ENCODE measurements around the gene BRME1. TPM values are rescaled to one million over a fixed set of nuclear protein-coding genes. Genes with fewer than 3 reads are reported as not detected.

BRME1 gene
- total RNA-seq, 1 experiment from 2014 or later = 1.7 TPM

- intact Hi-C loops (cut with micrococcal nuclease) = loop anchor here (5.0 kb wide), 1 partner anchor 43 kb away; the partner anchor contains the start of gene ZSWIM4
- Histone ChIP-seq H3K36me3 (ENCODE audit: control insufficient read depth in 1 of 2, insufficient read depth in 2 of 2, low read length in 2 of 2) (peaks cover 3 to 40% of the 10 kb centered on the region in 2 experiments; a peak in 2 of 4 replicates), H3K9ac (ENCODE audit: low read length) (peak overlapping the region; percentile 97), H3K27me3 (ENCODE audit: insufficient read depth, low read length) (no peaks in the 10 kb centered on the region), H2AFZ (ENCODE audit: low read depth, low read length, poor library complexity, severe bottlenecking) (no peak overlapping the region), H3K27ac (ENCODE audit: low read depth, low read length) (peak overlapping the region; percentile 96), H3K9me3 (ENCODE audit: control insufficient read depth in 1 of 2, insufficient read depth in 1 of 2, low read depth in 1 of 2, low read length in 2 of 2) (no peaks in the 10 kb centered on the region), H4K20me1 (ENCODE audit: insufficient read depth) (peaks cover 12% of the 10 kb centered on the region; the same call in 1 of the 2 replicates), H3K4me2 (ENCODE audit: low read length) (peak overlapping the region; percentile 91), H3K4me3 (replicated peaks in 1 of 2; ENCODE audit: low read depth in 1 of 2, low read length in 2 of 2) (peak overlapping the region; percentile 84 to 91), H3K79me2 (ENCODE audit: insufficient read depth, low read length) (peaks cover 75% of the 10 kb centered on the region), H3K9me2 (ENCODE audit: insufficient read depth) (no peaks in the 10 kb centered on the region), H3K4me1 (ENCODE audit: control insufficient read depth in 1 of 2, insufficient read depth in 2 of 2, low read length in 2 of 2) (peaks cover 62 to 88% of the 10 kb centered on the region in 2 experiments)
- POLR2A ChIA-PET = interaction anchor here (0.9 to 4.6 kb wide), 7 partner anchors 11 to 46 kb away, joined by 3 to 64 read pairs (median 6); partner anchors contain the start of gene ZSWIM4
- BruUV-seq (replicated peaks) = no TSS peak
- RAD21 ChIA-PET (ENCODE audit: low non-redundant PET in 1 of 2, low total read pairs in 2 of 2, uncharacterized antibody in 2 of 2, unreplicated experiment in 2 of 2) = interaction anchor here (0.6 to 1.2 kb wide), 5 partner anchors 18 to 673 kb away, joined by 3 to 4 read pairs (median 3); no protein-coding TSS in a partner anchor
- no peak for DNase-seq (ENCODE audit: low read depth, low spot score)
- CTCF ChIA-PET = interaction anchor here (1.2 to 1.8 kb wide), 2 partner anchors 22 to 218 kb away, joined by 3 to 6 read pairs; no protein-coding TSS in a partner anchor
- peak; percentile 64 for ATAC-seq
- TF ChIP-seq POLR2AphosphoS5 (IDR thresholded peaks at IDR 0.05; ENCODE audit: low read depth, low read length) (peak; percentile 61; the same call in 1 of the 2 replicates), EZH2 (IDR thresholded peaks at IDR 0.05) (no peak), JUND (IDR thresholded peaks at IDR 0.05) (no peak), ZNF274 (IDR thresholded peaks at IDR 0.05; ENCODE audit: low read depth, low read length) (no peak), TCF7L2 (IDR thresholded peaks at IDR 0.05; ENCODE audit: borderline replicate concordance, extremely low read depth, insufficient read depth, insufficient read length) (peak; percentile 63), FOSL1 (IDR thresholded peaks at IDR 0.05; ENCODE audit: low read depth) (no peak), ZBTB33 (IDR thresholded peaks at IDR 0.05; ENCODE audit: extremely low read depth, insufficient replicate concordance, low read length) (no peak), CBX3 (IDR thresholded peaks at IDR 0.05; ENCODE audit: low read depth) (no peak), YY1 (IDR thresholded peaks at IDR 0.05; ENCODE audit: extremely low read depth, insufficient replicate concordance, low read depth, low read length) (peak; percentile 85), EZH2phosphoT487 (IDR thresholded peaks at IDR 0.05; ENCODE audit: borderline replicate concordance) (no peak), REST (IDR thresholded peaks at IDR 0.05; ENCODE audit: low read depth) (no peak), CEBPB (IDR thresholded peaks at IDR 0.05; ENCODE audit: low read depth) (no peak), SRF (IDR thresholded peaks at IDR 0.05; ENCODE audit: low read depth) (no peak)
Observed at GRCh38 chr19:13840305-13841085, 65.4 kb downstream of the BRME1 start.
